Measurements from ENCODE around the gene CTSL. TPM values are rescaled to one million over a fixed set of nuclear protein-coding genes. Genes with fewer than 3 reads are reported as not detected.

Gene CTSL
- total RNA-seq, 1 experiment from 2014 or later = 63.2 TPM

DNA sequence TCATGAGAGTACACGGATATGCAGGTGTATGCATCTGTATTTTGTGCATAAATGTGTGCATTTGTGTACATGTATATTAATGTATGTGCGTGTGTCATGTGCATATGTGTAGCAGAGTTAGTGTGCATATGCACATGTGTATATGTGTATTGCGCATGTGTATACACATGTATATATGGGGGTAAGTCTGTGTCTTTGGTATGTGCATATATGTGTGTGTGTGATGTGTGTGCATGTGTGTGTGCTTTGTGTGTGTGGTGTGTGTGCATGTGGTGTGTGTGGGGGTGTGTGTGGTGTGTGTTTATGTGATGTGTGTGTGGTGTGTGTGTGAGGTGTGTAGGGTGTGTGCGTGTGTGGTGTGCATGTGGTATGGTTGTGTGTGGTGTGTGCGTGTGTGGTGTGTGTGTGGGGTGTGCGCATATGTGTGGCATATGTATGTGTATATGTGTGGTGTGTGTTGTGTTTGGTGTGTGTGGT lies 13.1 kb upstream of the CTSL start:
- Histone ChIP-seq H2AFZ (ENCODE audit: low read length) (no peak overlapping the region), H3K27me3 (ENCODE audit: low read length) (no peaks in the 10 kb centered on the region), H3K79me2 (ENCODE audit: low read length) (no peaks in the 10 kb centered on the region), H3K9me3 (ENCODE audit: low read length) (no peaks in the 10 kb centered on the region), H3K36me3 (ENCODE audit: low read depth, low read length) (no peaks in the 10 kb centered on the region), H3K4me2 (ENCODE audit: low read length) (no peak overlapping the region), H3K4me3 (ENCODE audit: low read length) (no peak overlapping the region), H3K9me2 (replicated peaks; ENCODE audit: low read length) (no peaks in the 10 kb centered on the region), H4K20me1 (ENCODE audit: low read length) (no peaks in the 10 kb centered on the region), H3K9ac (ENCODE audit: low read length) (peak overlapping the region; percentile 35; the same call in 1 of the 2 replicates), H3K4me1 (ENCODE audit: insufficient read depth, low read length) (peaks cover 34% of the 10 kb centered on the region), H3F3A (ENCODE audit: low read length, unreplicated experiment) (no peaks in the 10 kb centered on the region), H3K27ac (ENCODE audit: low read length) (peak overlapping the region; percentile 95)
- DNase-seq (no peak), ATAC-seq (no peak)
- no TSS peak for BruUV-seq (replicated peaks)
- intact Hi-C loops (cut with micrococcal nuclease) = no loop called here
- ChIA-PET CTCF (interaction anchor here (1.2 kb wide), 1 partner anchor 13 kb away, joined by 6 read pairs; the partner anchor contains the start of gene CTSL), POLR2A (ENCODE audit: unreplicated experiment) (interaction anchor here (1.2 kb wide), 1 partner anchor 13 kb away, joined by 4 read pairs; the partner anchor contains the start of gene CTSL)
- TF ChIP-seq EZH2phosphoT487 (IDR thresholded peaks at IDR 0.05; ENCODE audit: borderline replicate concordance, low read length) (no peak), EZH2 (IDR thresholded peaks at IDR 0.05; ENCODE audit: low read length, unreplicated experiment) (no peak)
- TF ChIP-seq, protein P1, sequence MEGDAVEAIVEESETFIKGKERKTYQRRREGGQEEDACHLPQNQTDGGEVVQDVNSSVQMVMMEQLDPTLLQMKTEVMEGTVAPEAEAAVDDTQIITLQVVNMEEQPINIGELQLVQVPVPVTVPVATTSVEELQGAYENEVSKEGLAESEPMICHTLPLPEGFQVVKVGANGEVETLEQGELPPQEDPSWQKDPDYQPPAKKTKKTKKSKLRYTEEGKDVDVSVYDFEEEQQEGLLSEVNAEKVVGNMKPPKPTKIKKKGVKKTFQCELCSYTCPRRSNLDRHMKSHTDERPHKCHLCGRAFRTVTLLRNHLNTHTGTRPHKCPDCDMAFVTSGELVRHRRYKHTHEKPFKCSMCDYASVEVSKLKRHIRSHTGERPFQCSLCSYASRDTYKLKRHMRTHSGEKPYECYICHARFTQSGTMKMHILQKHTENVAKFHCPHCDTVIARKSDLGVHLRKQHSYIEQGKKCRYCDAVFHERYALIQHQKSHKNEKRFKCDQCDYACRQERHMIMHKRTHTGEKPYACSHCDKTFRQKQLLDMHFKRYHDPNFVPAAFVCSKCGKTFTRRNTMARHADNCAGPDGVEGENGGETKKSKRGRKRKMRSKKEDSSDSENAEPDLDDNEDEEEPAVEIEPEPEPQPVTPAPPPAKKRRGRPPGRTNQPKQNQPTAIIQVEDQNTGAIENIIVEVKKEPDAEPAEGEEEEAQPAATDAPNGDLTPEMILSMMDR (conservative IDR thresholded peaks at IDR 0.05; ENCODE audit: low read depth, low read length) = no peak

DNA sequence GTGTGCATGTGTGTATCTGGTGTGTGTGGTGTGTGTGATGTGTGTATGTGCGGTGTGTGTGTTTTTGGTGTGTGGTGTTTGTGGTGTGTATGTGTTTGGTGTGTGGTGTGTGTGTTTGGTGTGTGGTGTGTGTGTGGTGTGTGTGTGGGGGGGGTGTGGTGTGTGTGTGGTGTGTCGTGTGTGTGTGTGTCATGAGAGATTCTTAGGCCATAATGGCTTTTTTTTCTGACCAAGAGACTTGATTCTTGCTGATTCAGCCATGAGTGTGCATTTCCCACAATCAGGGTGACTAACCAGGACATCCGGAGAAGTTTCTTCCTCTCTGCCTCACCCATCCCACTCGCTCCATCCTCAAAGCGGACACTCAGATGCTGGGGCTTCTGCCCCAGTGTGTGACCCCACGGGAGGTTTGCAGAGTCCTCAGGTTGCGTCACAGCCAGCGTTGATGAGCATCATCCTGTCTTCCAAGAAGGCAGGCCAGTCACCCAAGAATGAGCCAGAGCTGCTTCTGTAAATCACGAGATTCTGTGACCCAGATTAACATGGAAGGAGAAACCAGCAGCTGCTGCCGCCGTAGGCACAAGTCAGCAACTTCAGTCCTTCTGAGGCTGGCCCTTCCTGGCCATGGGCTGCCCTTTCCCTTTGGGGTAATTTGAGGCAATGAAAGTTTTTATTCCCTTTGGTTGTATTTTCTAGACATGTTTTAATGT lies 12.5 kb upstream of the CTSL start:
- no TSS peak for BruUV-seq (replicated peaks)
- H2AFZ ChIP-seq (ENCODE audit: low read length) = peak overlapping the region; percentile 23; the same call in 1 of the 2 replicates
- no peaks in the 10 kb centered on the region for H3K79me2 ChIP-seq (ENCODE audit: low read length)
- no peaks in the 10 kb centered on the region for H3K9me2 ChIP-seq (replicated peaks; ENCODE audit: low read length)
- H3K4me1 ChIP-seq (ENCODE audit: insufficient read depth, low read length) = peaks cover 34% of the 10 kb centered on the region
- intact Hi-C loops (cut with micrococcal nuclease) = no loop called here
- H3K4me3 ChIP-seq (ENCODE audit: low read length) = peak overlapping the region; percentile 55
- CTCF ChIA-PET = no interaction called here
- no peaks in the 10 kb centered on the region for H3K27me3 ChIP-seq (ENCODE audit: low read length)
- peak overlapping the region; percentile 72 for H3K9ac ChIP-seq (ENCODE audit: low read length)
- DNase-seq (peak; percentile 92), ATAC-seq (peak; percentile 91)
- POLR2A ChIA-PET (ENCODE audit: unreplicated experiment) = no interaction called here
- no peaks in the 10 kb centered on the region for H3F3A ChIP-seq (ENCODE audit: low read length, unreplicated experiment)
- TF ChIP-seq EZH2 (IDR thresholded peaks at IDR 0.05; ENCODE audit: low read length, unreplicated experiment) (no peak), EZH2phosphoT487 (IDR thresholded peaks at IDR 0.05; ENCODE audit: borderline replicate concordance, low read length) (no peak)
- TF ChIP-seq, protein P1 (conservative IDR thresholded peaks at IDR 0.05; ENCODE audit: low read depth, low read length) = no peak
- H3K27ac ChIP-seq (ENCODE audit: low read length) = peak overlapping the region; percentile 95
- H3K36me3 ChIP-seq (ENCODE audit: low read depth, low read length) = no peaks in the 10 kb centered on the region
- peak overlapping the region; percentile 77 for H3K4me2 ChIP-seq (ENCODE audit: low read length)
- no peaks in the 10 kb centered on the region for H3K9me3 ChIP-seq (ENCODE audit: low read length)
- H4K20me1 ChIP-seq (ENCODE audit: low read length) = no peaks in the 10 kb centered on the region

DNA sequence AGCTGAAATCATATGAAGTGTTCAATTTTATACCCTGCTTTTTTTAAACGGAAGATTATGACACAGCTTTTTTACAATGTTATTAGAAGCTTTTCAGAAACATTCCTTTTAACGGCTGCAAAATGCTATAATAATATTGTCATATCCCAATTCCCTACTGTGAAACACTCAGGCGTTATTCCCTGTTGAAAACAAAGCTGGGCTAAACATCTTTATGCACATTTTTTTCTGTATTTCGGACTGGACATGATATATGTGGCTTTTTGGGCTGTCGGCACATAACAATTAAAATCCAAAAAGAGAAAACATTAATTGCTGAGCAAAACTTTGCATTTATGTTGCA lies 12.0 kb upstream of the CTSL start:
- H3K4me2 ChIP-seq (ENCODE audit: low read length) = peak overlapping the region; percentile 77
- TF ChIP-seq EZH2 (IDR thresholded peaks at IDR 0.05; ENCODE audit: low read length, unreplicated experiment) = no peak
- no peaks in the 10 kb centered on the region for H3F3A ChIP-seq (ENCODE audit: low read length, unreplicated experiment)
- H3K27me3 ChIP-seq (ENCODE audit: low read length) = no peaks in the 10 kb centered on the region
- BruUV-seq (replicated peaks) = TSS peak; percentile 92
- peaks cover 34% of the 10 kb centered on the region for H3K4me1 ChIP-seq (ENCODE audit: insufficient read depth, low read length)
- DNase-seq (no peak), ATAC-seq (peak; percentile 11)
- intact Hi-C loops (cut with micrococcal nuclease) = no loop called here
- no peaks in the 10 kb centered on the region for H3K36me3 ChIP-seq (ENCODE audit: low read depth, low read length)
- peak overlapping the region; percentile 95 for H3K27ac ChIP-seq (ENCODE audit: low read length)
- no peaks in the 10 kb centered on the region for H4K20me1 ChIP-seq (ENCODE audit: low read length)
- ChIA-PET POLR2A (ENCODE audit: unreplicated experiment) (no interaction called here), CTCF (no interaction called here)
- H3K4me3 ChIP-seq (ENCODE audit: low read length) = peak overlapping the region; percentile 55
- H2AFZ ChIP-seq (ENCODE audit: low read length) = peak overlapping the region; percentile 23; the same call in 1 of the 2 replicates
- no peaks in the 10 kb centered on the region for H3K9me3 ChIP-seq (ENCODE audit: low read length)
- no peaks in the 10 kb centered on the region for H3K9me2 ChIP-seq (replicated peaks; ENCODE audit: low read length)
- H3K79me2 ChIP-seq (ENCODE audit: low read length) = no peaks in the 10 kb centered on the region
- peak overlapping the region; percentile 72 for H3K9ac ChIP-seq (ENCODE audit: low read length)

All from PC-3 (cell line).